HG02852 (cell line): Measurements from ENCODE around the gene FABP3.

Experiments
- ATAC-seq: cut with Tn5 transposase; IDR thresholded peaks from one replicate; pipeline ENCODE4 v1.9.1; 2021; ENCODE audit warnings: mild to moderate bottlenecking, moderate library complexity; ENCODE audit not compliant: unreplicated experiment

Gene FABP3

GRCh38 chr1:31324093-31324492, 48.8 kb downstream of the FABP3 start:
- ATAC-seq, result no peak

GRCh38 chr1:31318146-31318545, 54.7 kb downstream of the FABP3 start:
- ATAC-seq, result no peak

- ATAC-seq, result no peak
Measured at GRCh38 chr1:31315902-31316301, 57.0 kb downstream of the FABP3 start.
